GM19468 (cell line): ENCODE measurements around the gene VSTM2L.

Experiments used
- ATAC-seq: cut with Tn5 transposase; IDR thresholded peaks from one replicate; pipeline ENCODE4 v1.9.1; 2021; ENCODE audit warnings: mild to moderate bottlenecking, moderate library complexity, moderate number of reproducible peaks; ENCODE audit not compliant: unreplicated experiment; ENCODE audit errors: extremely low read depth

VSTM2L gene

DNA sequence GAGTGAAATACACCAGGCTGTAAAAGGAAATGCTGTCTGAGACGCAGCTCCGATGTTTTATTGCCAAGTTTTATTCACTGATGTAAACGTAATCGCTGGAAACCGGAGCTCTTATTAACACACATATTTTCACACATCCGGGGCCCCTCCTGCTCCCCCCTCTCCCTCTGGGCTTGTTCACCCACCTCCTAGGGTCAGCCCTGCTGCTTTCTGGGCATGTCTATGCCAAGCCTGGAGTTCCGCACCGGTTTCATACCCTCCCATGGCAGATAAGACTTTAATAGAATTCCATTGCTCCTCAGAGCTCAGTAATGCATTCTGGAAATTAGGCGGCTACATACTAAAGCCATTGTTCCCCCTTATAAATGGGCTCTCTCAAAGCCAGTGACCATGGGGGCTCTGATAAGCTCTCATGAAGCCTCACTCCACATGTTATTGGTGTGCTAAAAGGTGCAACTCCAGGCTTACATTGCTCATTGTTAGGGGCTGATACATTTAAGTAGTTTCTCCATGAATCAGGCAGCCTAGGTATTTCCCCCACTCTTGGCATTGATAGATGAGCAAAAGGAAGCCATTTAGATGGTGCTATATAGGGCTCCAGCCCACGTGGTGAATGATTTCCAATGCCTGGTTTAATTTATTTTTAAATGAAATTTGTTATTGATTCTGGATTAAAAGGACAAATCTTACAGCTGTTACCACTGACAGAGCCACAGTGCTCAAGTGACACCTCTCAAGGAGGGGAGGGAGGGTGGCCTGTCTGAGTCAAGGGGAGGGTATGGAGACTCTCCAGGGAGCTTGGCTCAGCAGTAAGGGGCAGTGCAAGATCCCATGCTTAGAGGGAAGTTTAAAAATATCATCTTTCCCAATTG, 4.5 kb upstream of the VSTM2L start:
- no peak for ATAC-seq

DNA sequence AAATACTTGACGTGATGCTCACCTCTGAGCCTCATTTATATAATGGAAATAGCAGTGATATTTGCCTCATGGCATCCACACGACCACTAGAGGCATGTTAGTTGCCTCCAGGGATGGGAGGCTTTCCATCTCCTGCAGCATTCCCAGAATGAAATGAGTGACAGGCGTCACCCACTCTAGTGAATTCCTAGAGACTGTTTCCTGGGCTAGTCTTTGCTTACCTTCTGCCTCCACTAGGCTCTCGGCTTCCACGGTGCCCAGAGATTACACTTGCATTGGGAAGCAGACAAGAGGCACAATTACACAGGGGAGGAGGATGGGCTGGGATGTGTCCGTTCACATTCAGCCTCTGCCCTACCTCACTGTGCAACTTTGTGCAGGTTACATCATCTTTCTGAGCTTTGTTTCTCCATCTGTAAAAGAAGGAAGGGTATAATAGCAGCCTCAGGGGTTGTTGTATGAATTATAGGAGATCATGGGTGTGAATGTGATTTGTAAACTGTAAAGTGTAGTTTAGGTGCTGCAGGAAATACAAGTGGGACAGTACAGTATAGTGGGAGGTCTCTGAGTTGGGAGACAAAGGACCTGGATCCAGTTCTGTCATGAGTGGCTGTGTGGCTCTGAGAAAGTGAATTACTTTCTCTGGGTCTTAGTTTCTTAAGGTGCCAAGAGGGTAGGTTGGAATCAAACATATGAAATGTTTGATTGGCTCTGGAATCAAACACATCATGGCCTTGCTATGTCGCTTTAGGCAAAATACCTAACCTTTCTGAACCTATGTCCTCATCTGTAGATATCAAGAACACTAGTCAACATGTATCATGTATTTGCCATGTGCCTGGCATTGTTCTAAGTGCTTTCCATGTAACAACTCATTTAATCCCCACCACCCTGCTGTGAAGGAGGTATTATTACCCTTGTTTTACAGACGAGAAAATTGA, 3.6 kb upstream of the VSTM2L start:
- ATAC-seq = no peak

DNA sequence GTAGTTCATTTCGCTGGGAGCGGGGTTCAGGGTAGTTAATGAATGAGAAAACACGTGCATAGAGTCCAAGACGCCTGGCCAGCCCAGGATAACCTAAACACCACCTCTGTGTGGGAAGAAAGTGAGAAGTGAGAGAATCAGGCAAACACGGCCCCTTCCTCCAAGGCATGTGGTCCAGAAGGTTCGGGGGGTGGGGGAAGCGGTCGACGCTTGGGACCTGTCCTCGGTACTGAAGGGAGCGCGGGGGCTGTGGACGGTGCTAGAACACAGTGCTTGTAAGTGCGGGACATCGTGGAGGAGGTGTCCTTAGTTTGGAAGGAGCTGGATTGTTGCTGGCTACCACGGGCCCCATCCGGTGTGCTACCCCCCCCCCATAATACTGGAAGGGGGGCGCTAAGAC, 1.7 kb upstream of the VSTM2L start:
- ATAC-seq = no peak

GRCh38 chr20:37901654-37902503, 1.0 kb upstream of the VSTM2L start:
- no peak for ATAC-seq

GRCh38 chr20:37903317-37904007, 535 bp downstream of the VSTM2L start:
- ATAC-seq = no peak

GRCh38 chr20:37904008-37904642, 1.2 kb downstream of the VSTM2L start:
- ATAC-seq = no peak

DNA sequence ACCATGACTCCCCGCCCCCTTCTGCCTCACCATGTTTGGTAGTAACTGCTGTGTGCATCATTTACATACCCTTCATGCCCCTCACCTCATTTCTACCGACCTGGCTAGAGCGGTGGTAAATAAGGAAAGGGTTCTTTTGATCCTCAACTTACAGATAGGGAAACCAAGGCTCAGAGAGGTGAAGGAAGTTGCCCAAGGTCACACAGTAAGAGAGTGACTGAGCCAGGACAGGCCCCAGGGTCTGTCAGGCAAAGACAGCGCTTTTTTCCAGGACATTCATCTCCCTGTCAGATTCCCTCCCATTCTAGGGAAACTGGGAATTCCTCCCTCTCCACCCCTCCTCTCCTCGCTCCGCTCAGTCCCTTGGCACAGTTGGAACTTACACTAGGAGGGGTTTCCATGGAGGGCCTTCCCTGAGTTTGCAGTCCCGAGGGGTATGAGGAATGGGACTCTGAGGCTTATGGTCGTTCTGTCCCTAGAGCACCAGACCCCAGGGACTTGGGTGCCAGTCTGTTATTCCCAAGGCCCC, 2.0 kb downstream of the VSTM2L start:
- ATAC-seq = no peak

DNA sequence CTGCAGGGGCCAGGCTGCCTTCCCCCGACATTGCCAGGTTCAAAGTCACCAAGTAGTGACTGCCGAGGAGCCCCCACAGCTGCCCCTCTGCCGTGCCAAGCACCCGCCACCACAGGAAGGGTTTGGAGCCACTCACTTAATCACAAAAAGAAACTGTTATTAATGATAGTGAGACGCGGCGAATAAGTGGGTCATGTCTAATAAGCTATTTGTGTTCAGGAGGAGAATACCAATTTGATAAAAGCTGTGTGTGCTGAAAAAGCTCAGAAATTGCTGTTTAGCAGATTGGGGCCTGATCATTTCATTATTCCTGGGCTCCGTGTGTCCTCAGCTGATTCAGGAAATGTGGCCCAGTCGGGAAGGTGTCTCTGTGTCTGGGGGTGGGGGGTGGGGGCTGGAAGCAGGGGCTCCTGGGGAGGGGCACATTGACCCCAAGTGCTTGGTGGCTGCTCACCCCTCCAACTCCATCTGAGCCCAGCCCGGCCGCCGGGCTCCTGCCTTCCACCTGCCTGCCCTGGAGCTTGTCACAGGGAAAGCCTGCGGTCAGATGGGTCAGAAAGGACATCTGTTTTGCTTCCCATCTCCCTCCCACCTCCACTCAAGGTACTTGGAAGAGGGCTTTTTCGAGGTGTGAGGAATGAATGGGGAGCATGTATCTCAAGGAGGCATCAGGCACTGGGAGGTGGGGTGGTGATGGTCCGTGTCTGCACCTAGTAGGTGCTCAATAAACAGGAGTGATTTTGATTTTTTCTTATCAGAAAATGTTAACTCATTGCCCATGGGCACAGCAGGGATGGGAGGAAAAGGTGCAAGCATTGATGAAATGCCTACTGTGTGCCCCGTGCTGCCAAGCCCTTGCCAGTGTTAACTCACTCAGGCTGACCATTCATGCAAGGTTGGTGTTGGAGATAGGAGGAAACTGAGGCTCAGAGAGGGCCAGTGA, 3.0 kb downstream of the VSTM2L start:
- no peak for ATAC-seq

- no peak for ATAC-seq
Measured at GRCh38 chr20:37907330-37907676, 4.4 kb downstream of the VSTM2L start.

GRCh38 chr20:37907677-37908401, 4.9 kb downstream of the VSTM2L start:
- no peak for ATAC-seq

GRCh38 chr20:37911261-37911660, 8.3 kb downstream of the VSTM2L start:
- ATAC-seq = no peak

DNA sequence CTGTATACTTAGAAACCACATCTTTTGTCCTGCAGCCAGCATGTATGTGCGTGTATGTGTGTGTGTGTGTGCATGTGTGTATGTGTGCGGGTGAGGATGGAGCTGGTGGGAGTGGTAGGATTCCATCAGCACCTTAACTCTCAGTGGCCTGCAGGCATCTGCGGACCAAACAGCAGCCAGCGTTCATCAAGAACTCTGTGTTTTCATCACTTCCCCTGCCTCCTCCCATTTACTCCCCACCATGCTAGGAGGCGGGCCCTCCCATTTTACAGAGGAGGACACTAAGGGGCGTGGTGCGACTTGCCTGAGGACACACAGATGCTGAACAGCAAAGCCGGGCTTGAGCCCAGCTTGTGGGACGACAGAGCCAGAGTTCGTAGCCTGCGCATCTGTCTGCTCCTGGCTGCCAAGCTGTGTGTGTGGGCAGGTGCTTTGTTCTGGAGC, 8.9 kb downstream of the VSTM2L start:
- ATAC-seq = no peak

DNA sequence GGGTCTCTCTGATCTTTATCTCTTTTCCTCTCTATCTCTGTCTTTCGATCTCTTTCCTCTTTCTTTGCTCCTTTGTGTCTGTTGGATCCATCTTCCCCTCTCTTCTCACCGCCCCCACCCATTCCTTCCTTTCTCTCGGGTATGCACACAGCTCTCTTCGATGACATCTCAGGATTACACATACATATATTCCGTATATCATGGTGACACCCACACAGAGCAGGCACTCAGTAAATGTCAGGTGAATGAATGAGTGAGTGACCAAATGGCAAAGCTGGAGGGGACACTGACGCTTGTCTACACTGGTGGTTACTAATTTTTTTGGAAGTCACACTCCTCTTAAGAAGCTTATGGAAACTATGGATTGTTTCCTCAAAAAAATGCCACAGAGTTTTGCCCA, 9.9 kb downstream of the VSTM2L start:
- ATAC-seq = no peak

DNA sequence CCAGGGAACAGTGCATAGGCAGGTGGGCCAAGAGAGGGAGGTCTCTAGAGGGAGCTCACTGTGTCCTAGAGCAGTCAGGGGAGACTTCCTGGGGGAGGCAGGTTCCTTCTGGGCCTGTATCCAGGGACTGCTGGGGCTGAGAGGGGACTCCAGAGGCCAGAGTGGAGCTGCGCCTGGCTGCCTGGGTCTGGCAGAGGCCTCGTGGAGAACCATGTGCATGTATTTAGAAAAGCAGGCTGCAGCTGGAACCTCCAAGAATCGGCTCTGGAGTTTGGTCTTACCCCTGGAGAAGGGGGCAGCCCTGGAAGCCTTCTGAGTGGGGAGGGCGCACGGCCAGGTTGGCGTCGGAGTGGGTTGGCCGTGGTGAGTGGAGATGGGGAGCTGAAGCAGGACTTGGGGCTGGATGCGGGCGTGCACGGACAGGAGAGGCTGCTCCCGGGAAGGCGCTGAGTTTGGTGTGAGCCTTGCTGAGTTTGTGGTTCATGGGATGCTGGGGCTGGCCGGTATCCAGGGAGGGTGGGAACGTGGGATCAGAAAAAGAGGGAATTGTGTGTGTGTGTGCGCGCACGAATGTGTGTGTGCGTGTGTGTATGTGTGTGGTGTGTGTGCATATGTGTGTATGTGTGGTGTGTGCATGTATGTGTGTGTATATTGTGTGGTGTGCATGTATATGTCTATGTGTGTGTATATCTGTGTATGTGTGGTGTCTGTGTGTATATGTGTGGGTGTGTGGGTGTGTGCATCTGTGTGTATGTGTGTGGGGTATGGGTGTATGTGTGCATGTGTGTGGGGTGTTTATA, 10.8 kb downstream of the VSTM2L start:
- no peak for ATAC-seq

DNA sequence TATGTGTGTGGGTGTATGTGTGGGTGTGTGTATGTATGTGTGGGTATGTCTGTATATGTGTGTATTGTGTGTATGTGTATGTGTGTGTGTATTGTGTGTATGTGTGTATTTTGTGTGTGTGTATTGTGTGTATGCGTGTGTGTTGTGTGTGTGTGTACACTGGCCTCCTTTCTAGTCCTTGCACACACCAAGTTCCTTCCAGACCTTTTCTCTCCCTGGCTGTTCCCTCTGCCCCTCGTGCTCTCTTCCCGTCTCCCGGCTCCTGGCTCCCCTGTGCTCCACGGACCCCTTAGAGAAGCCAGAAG, 11.4 kb downstream of the VSTM2L start:
- no peak for ATAC-seq

GRCh38 chr20:37914672-37915433, 11.9 kb downstream of the VSTM2L start:
- no peak for ATAC-seq
